Neutrophil (primary cell): Measurements from ENCODE around the gene CCDC24.

Experiments used
- H3K27ac ChIP-seq: fragments of 200-600 bp; sonication (generic); 2 replicates; pipeline ENCODE4 v1.5.1; 2016; ENCODE audit warnings: mild to moderate bottlenecking, moderate library complexity
- H3K27me3 ChIP-seq: fragments of 200-600 bp; sonication (generic); 2 replicates; pipeline ENCODE4 v1.6.0; 2016; ENCODE audit warnings: mild to moderate bottlenecking
- H3K36me3 ChIP-seq: fragments of 200-600 bp; sonication (generic); 2 replicates; pipeline ENCODE4 v1.5.1; 2017
- H3K4me1 ChIP-seq, 2 experiments: fragments of 200-600 bp in 1 of 2; sonication (generic) in 1 of 2; 1 replicate in 1 of 2; 2 replicates in 1 of 2; pipeline versions ENCODE4 v1.5.1 to v1.6.1; 2013 to 2016; ENCODE audit warnings: low read depth in 1 of 2, low read length in 1 of 2, mild to moderate bottlenecking in 1 of 2, moderate library complexity in 1 of 2; ENCODE audit not compliant: control insufficient read depth in 1 of 2, insufficient read depth in 1 of 2
- H3K4me3 ChIP-seq, 2 experiments: fragments of 200-600 bp in 1 of 2; sonication (generic) in 1 of 2; 1 replicate in 1 of 2; 2 replicates in 1 of 2; pipeline ENCODE4 v1.5.1; 2013 to 2016; ENCODE audit warnings: low read depth in 1 of 2, low read length in 1 of 2, mild to moderate bottlenecking in 1 of 2, moderate library complexity in 1 of 2
- H3K9me3 ChIP-seq: fragments of 200-600 bp; sonication (generic); 2 replicates; pipeline ENCODE4 v1.5.1; 2016
- CTCF ChIP-seq: fragments of 200-600 bp; sonication (generic); IDR thresholded peaks from 2 replicates; pipeline ENCODE4 v1.5.1; 2016; ENCODE audit warnings: antibody characterized with exemption

Gene CCDC24

GRCh38 chr1:43953361-43953760 lies 38.0 kb upstream of the CCDC24 start:
- no peak overlapping the region for H3K27ac ChIP-seq
- peaks cover 24% of the 10 kb centered on the region for H3K36me3 ChIP-seq
- no peak overlapping the region for H3K4me3 ChIP-seq
- no peak for TF ChIP-seq CTCF
- peaks cover 6 to 13% of the 10 kb centered on the region in 2 experiments for H3K4me1 ChIP-seq
- H3K9me3 ChIP-seq = no peaks in the 10 kb centered on the region
- H3K27me3 ChIP-seq = no peaks in the 10 kb centered on the region

GRCh38 chr1:43954036-43954435 lies 37.4 kb upstream of the CCDC24 start:
- Histone ChIP-seq H3K36me3 (peaks cover 31% of the 10 kb centered on the region), H3K4me1 (peaks cover 5 to 13% of the 10 kb centered on the region in 2 experiments), H3K4me3 (no peak overlapping the region), H3K27ac (no peak overlapping the region), H3K9me3 (no peaks in the 10 kb centered on the region), H3K27me3 (no peaks in the 10 kb centered on the region)
- no peak for TF ChIP-seq CTCF

- peaks cover 5 to 13% of the 10 kb centered on the region in 2 experiments for H3K4me1 ChIP-seq
- no peaks in the 10 kb centered on the region for H3K9me3 ChIP-seq
- no peak for TF ChIP-seq CTCF
- no peaks in the 10 kb centered on the region for H3K27me3 ChIP-seq
- H3K36me3 ChIP-seq = peaks cover 43% of the 10 kb centered on the region
- H3K4me3 ChIP-seq = no peak overlapping the region
- H3K27ac ChIP-seq = no peak overlapping the region
Measured at GRCh38 chr1:43956234-43956633, 35.2 kb upstream of the CCDC24 start.

GRCh38 chr1:43957407-43958040 lies 33.9 kb upstream of the CCDC24 start:
- no peaks in the 10 kb centered on the region for H3K27me3 ChIP-seq
- H3K9me3 ChIP-seq = no peaks in the 10 kb centered on the region
- H3K27ac ChIP-seq = no peak overlapping the region
- H3K4me1 ChIP-seq = peaks cover 5 to 13% of the 10 kb centered on the region in 2 experiments
- peaks cover 56% of the 10 kb centered on the region for H3K36me3 ChIP-seq
- H3K4me3 ChIP-seq = no peak overlapping the region
- no peak for TF ChIP-seq CTCF

GRCh38 chr1:43958351-43959255 lies 32.8 kb upstream of the CCDC24 start:
- Histone ChIP-seq H3K4me3 (no peak overlapping the region), H3K27me3 (no peaks in the 10 kb centered on the region), H3K9me3 (no peaks in the 10 kb centered on the region), H3K4me1 (peaks cover 8 to 21% of the 10 kb centered on the region in 2 experiments), H3K27ac (no peak overlapping the region), H3K36me3 (peaks cover 58% of the 10 kb centered on the region)
- no peak for TF ChIP-seq CTCF
